A673 (cell line): ENCODE measurements around the gene ISM1.

Experiments
- CTCF ChIP-seq: fragments of 300-800, 200-600 bp; sonication (generic); conservative IDR thresholded peaks from 2 replicates; pipeline ENCODE4 v1.5.1; 2017; ENCODE audit warnings: low read depth, mild to moderate bottlenecking, antibody characterized with exemption, low read length, moderate library complexity, mixed read lengths
- EZH2 ChIP-seq: fragments of 200-600 bp; sonication (generic); IDR thresholded peaks from 2 replicates; pipeline ENCODE4 v1.6.1; 2017; ENCODE audit warnings: borderline replicate concordance, low read depth, mild to moderate bottlenecking, mixed read lengths, antibody characterized with exemption, low read length; ENCODE audit not compliant: poor library complexity, severe bottlenecking

DNA sequence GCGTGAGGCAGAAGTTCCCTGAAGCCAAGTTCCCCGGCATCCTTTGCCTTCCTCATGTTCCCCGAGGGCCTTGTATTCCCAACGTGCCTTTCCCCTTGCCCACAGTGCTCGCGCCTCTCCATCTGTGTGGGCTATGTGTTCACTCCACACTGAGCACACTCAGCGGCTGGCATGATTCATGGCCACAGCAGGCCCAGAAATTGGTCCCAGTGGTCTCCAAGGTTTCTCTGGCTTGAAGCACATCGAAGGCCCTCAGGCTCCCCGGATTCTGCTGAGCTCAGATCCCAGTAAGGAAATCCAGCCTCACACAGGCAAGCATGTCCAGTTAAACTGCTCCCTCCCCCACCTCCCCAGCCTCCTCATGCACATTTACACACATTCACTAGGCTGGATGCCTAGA, 123.6 kb downstream of the ISM1 start:
- TF ChIP-seq CTCF (no peak), EZH2 (no peak)
